Kidney glomerular epithelial cell (primary cell): ENCODE measurements around the gene FBLIM1.

ENCODE experiments used
- DNase-seq: peaks from one replicate; lab custom pipeline; 2025; lab: John Stamatoyannopoulos, UW

The FBLIM1 gene

DNA sequence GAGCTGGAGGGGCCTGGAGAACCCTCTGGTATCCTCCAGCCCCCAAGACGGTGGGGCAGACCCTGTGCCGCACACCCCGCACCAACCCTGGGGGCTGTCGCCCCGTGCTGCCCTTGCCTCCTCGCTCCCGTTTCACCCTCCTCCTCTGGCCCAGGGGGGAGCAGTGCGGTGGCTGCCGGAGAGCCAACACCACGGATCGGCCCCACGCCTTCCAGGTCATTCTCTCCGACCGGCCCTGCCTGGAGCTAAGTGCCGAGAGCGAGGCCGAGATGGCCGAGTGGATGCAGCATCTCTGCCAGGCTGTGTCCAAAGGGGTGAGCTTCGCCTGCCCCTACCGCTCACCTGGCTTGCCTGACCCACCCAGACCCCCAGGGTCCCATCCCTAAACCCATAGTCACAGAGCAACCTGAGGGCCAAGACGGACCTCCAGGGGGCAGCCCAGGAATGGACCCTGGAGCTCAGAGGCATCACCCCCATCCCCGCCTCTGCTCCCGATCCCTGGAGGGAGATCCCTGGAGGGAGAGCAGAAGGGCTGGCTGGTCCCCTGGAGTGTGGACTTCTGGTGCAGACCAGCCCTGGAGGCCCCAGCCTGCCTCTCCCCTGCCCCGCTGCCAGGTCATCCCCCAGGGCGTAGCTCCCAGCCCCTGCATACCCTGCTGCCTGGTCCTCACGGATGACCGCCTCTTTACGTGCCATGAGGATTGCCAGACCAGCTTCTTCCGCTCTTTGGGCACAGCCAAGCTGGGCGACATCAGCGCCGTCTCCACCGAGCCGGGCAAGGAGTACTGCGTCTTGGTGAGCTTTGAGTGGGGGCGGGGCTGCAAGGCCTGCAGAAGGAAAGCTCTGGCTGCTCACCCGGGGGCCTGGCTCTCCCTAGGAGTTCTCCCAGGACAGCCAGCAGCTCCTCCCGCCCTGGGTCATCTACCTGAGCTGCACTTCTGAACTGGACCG lies 26.6 kb upstream of the FBLIM1 start:
- DNase-seq = no peak

DNA sequence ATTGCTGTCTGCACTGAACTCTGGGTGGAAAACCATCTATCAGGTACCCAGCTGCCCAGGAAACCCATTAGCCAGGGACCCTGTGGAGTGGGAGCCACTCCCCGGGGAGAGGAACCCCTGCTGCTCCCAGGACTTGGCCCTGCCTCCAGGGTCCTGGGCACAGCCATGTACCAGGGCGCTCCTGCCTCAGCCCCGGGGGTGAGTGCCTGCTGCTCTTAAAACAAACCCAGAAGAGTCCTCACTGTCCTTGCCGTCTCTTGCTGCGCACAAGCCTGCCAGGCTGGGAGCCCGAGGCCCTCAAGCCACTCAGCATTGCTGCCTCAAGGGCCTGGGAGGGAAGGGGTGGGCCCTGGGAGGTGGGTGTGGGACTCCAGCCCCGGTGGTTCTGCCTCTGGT lies 25.9 kb upstream of the FBLIM1 start:
- no peak for DNase-seq

DNA sequence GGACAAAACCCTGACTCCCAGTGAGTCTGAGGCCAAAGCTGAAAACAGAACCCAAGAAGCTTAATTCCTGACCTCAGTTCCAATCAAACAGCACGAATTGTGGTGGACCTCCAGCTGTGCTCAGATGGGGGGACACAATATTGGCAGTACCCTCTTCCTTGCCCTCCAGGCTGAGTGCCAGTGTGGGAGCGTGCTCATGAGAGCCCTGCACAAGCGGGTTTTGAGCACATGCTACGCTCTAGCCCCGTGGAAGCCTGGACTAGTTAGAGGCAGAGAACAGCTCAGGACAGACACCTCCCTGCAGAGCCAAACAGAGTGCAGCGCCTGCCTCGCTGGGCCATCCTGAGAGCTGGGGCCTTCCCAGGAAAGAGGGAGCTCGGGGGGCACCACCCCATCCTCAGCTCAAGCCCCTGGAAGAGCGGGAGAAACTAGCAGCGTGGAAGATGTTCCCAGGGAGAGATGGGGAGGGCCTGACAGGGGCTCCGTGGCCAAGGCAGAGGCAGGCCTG lies 25.3 kb upstream of the FBLIM1 start:
- no peak for DNase-seq

DNA sequence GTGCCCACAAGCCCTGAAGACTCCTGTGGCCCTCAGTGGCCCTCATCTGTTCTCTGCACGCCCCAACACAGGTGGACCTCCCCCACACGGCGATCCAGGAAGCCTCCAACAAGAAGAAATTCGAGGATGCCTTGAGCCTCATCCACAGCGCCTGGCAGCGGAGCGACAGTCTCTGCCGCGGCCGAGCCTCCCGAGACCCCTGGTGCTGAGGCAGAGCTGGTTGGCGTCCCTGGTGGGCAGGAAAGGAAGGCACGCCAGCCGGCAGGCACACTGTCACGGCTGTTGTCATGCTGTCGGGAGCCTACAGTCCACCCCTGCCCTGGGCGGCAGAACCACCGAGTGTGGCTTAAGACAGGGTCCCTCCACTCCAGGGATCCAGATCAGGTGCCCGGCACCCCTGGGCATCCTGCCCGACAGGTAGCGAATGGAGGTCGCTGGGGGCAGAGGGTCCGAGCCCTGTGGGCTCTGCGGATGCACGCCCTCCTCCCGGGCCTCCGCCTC lies 24.8 kb upstream of the FBLIM1 start:
- no peak for DNase-seq

DNA sequence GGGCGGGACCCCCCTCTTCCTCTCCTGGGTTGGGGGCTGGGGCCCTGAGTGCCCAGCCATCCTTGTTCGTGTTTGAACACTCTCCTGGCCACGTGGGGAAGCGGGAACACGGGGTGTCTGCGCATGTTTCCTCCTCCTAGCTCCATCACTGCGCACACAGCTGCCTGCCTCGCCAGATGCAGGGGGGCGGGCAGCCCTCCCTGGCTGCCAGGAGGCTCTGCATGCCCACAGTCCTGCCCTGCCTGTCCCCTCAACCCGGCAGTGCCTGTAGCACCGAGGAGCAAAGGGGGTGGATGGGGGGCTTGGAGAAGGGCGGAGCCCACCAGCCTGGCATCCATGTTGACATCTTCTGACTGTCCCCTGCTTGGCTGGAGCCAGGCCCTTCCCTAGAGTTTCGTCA lies 24.3 kb upstream of the FBLIM1 start:
- no peak for DNase-seq

DNA sequence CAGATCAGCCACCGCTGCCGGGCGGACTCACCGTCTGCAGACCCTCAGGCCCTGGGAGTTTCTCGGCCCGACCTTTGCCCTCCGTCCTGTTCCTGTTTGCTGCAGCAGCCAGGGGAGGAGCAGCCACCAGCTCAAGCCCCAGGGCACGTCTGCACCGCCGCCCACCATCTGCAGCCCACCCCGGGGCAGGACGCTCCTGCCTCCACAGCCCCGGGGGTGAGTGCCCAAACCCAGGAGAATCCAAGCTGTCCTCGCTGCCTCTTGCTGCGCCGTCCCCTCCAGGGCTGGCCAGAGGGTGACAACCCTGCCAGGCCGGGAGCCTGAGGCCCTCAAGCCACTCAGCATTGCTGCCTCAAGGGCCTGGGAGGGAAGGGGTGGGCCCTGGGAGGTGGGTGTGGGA lies 23.7 kb upstream of the FBLIM1 start:
- no peak for DNase-seq

DNA sequence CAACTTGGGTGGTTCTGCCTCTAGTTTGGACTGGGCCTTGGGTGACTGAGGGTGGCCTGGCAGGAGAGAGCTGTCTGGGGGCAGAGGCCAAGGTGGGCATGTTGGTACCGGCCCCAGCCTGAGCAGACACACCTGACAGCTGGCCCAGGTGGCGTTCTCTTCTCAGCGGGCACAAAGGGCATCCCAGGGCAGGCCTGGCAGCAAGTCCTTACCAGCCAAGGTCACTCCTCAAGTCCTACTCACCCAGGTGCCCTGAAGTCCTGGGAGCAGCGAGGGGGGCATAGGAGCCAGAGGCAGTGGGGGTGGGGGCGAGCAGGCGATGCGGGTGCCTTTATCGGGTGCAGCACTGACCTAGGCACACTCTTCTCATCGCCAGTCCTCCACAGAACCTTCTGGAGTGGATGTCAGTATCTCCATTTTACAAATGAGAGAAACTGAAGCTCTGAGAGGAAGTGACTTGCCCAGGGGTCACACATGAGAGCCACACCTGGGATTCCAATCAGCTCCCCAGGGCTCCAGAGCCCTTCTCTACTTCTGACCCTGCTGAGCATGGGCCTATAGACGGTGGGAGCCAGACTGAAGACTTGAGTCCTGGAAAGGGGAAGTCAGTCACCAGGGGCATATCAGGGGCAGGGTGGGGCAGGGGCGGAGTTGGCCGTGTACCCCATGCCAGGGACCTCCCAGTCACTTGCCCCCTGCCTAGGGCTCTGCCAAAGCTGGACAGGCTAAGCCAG lies 23.1 kb upstream of the FBLIM1 start:
- no peak for DNase-seq

DNA sequence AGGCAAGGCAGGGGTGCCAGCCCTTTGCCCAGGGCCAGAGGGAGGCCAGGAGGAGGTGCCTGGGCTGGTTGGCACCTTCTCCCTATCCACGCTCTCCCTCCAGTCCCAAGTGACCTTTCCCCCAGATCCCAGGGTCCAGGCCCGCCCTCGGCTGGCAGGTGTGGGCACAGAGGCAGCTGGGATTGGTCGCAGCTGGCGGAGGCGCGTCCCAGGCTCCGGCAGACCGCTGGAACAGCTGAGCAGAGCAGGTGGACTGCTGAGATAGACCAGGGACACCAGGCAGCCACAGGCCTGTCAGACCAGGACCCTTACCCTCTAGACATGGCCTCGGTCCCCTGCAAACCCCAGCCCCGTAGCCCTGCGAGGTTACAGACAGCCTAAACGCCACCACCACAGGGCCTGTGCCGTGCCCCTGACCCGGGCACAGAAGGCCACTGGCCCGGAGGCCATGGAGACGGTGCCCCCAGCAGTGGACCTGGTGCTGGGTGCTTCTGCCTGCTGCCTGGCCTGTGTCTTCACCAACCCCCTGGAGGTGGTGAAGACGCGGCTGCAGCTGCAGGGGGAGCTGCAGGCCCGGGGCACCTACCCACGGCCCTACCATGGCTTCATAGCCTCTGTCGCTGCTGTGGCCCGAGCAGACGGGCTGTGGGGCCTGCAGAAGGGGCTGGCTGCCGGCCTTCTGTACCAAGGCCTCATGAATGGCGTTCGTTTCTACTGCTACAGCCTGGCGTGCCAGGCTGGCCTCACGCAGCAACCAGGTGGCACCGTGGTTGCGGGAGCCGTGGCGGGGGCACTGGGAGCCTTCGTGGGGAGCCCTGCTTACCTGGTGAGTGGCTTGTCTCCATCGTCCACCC lies 22.3 kb upstream of the FBLIM1 start, which contains the start of gene SLC25A34:
Gene SLC25A34, plus strand, starts transcription at position 221 of the 854 bp plus-strand sequence. Its CDS starts 228 bp downstream, at position 449.
- no peak for DNase-seq

DNA sequence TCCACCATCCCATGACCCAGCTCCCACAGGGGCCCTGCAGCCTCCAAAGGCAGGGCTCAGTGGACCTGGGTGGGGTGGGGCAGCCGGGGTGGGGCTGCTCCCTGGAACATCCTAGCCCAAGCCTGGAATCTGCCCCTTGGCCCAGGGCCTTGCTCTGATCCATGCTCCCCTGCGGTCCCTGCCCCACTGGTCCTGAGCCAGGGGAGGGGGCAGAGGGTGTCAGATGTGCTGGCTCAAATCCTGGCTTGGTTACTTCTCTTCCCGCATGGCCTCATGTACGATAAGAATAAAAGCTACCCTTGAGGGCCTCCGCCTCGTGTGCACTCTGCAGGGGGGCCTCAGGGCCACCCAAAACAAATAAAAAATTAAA lies 21.7 kb upstream of the FBLIM1 start:
- no peak for DNase-seq

DNA sequence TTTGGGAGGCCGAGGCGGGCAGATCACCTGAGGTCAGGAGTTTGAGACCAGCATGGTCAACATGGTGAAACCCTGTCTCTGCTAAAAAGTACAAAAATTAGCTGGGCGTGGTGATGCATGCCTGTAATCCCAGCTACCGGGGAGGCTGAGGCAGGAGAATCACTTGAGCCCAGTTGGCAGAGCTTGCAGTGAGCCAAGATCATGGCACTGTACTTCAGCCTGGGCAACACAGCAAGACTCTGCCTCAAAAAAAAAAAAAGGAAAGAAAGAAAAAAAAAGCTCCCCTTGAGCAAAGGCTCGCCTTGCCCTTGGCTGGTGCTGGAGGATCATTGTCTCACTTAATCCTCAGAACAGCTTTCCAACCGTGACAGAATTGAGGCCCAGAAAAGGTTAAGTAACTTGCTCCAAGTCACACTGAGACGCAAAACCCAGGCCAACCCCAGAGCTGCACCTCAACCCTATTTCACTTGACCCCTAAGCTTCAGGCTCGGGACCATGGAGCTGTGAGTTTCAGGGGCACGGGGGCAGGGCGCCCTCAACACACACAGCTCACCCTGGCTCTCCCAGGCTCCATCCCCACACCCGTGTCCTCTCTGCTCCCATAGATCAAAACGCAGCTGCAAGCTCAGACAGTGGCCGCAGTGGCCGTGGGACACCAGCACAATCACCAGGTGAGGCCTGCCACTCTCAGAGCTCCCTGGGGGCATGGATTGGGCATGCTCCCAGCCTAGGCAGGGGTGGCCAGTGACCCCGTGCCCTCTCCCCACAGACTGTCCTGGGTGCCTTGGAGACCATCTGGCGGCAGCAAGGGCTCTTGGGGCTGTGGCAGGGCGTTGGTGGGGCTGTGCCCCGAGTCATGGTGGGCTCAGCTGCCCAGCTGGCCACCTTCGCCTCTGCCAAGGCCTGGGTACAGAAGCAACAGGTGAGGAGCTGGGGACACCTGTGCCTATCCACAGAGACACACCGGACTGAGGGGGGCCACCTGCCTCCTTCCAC lies 21.0 kb upstream of the FBLIM1 start:
- DNase-seq = no peak

DNA sequence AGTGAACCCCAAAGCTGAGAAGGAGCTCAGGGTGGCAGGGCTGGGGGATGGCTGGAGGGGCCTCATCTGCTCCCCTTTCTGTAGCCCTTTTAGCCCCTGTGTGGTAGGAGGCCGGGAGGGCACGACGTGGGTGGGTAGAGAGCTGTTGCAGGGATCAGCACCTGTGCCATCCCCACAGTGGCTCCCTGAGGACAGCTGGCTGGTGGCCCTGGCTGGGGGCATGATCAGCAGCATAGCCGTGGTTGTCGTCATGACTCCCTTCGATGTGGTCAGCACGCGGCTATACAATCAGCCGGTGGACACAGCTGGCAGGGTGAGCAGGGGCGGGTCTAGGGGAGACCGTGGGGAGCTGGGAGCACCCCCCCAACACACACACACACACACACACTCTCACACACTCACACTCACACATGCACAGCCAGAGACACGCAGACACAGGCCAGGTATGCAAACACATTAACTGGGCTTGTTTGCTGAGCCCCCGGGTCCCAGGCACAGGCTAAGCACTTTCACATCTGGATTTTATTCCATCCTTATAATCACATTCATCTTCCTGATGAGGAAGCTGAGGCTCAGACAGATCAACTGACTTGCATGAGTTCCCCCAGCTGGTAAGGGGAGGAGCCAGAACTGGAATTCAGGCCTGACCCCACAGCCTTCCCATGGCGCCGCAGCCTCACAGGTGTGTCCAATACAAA lies 20.0 kb upstream of the FBLIM1 start:
- DNase-seq = no peak

DNA sequence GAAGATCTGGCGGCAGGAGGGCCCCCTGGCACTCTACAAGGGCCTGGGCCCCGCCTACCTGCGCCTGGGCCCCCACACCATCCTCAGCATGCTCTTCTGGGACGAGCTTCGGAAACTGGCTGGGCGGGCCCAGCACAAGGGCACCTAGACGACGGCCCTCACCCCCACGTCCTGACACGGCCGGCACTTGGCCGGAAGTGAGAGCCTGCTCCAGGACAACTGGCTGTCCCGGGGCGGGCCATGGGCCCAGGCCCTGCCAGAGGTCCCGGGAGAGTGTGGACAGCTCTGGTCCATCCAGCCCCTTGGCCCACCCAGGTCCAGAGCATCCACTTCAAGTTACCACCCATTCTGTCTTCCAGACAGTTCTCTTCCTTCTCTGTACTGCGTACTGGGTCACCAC lies 19.3 kb upstream of the FBLIM1 start:
- no peak for DNase-seq

DNA sequence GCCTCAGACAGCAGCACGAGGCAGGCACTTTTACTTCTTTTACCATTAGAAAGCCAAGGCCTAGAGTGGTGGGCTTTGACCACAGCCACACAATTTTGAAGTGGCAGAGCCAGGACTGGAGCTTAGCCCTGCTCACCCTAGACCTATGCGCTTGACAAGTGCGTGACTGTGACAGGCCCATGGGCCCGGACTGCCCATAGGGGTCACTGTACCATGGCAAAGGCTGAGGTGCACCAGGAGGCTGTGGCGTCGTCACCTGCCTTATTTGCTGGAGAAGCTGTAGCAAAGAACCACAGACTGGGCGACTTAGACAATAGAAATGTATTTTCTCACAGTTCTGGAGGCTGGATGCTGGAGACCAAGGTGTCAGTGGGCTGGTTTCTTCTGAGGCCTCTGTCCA lies 18.9 kb upstream of the FBLIM1 start:
- DNase-seq = no peak

DNA sequence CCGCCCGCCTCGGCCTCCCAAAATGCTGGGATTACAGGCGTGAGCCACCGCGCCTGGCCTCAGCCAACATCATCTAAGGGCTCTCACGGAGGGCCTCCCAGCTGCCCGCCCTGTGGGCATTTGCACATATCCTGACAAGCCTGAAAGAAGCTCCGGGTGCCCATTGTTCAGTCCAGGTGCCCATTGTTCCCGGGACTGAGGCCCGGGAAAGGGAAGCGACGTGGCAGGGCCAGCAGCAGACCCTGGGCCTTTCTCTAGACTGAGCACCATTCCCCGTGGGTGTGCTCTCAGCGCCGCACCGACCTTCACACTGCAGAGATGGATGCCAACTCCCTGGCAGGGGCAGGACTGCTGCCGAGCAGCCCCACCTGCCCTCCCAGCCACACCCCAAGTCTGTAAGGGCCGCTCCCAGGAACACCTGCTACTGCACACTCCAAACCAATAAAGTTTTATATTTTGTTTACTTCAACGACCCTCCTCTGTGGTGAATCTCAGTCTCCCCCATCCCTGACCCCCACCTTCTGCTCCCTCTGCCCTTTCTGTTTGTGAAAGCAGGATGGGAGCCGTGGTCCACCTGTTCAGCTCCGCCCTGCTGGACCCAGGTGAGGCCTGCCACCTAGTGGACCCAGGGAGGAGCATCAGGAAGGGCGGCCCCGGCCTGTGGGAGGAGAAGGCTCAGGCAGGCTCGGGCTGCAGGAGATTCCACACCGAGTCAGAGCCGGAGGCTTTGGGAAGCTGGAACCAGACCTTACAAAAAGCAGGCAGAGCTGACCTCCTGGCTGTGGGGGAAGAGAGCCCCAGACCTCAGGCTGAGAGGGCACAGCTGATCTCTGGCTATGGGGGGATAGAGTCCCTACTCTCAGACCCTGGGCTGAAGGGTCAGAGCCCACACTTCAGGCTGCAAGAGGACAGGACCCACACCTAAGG lies 17.4 kb upstream of the FBLIM1 start:
- peak; percentile 58 for DNase-seq

DNA sequence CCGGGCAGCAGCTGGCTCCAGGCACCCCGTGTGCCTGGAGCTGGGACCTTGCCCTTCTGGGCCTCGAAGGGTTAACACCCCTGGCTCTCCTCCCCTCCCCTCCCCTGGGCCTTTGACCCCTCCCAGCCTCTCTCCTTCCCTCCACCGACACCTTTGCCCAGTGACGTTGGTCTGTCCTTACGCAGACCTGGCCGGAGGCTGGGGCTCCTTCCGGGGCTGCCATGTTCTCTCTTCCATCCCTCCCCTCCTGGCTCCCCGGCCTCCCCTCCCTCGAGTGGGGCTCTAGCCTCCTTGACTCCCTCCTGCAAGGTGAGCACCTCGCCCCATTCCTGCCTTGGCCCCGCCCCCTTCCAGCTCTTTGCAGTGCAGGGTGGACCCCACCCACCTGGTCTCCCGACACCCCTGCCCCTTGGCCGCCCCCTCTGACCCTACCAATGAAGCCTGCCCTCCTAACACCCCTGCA lies 16.2 kb upstream of the FBLIM1 start, which contains the start of gene TMEM82:
Gene TMEM82, plus strand, starts transcription at position 161 of the 463 bp plus-strand sequence. Its CDS starts 61 bp downstream, at position 222.
- DNase-seq = no peak

DNA sequence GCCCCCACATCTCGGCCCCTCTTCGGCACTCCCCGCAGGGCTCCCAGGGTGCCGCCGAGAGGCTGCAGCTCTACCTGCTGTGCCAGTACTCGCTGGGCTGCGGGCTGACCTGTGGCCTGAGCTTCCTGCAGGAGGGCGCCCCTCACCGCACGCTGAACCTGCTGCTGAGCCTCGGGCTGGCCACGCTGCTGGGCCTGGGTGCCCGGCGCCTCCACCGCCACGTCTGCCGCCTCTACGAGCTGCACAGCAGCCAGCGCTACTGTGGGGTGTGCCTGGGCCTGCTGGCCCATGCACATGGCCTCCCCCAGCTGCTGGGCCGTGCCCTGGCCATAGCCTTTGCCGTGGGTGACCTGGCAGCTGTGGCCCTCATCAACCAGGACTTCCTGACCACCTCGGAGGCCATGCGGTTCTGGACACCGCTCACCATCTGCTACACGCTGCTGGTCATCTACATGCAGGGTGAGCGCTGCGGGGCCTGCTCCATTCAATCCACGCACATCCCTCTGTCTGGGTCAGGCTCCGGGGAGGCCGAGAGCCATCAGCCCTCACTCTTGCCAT lies 14.4 kb upstream of the FBLIM1 start:
- DNase-seq = no peak

DNA sequence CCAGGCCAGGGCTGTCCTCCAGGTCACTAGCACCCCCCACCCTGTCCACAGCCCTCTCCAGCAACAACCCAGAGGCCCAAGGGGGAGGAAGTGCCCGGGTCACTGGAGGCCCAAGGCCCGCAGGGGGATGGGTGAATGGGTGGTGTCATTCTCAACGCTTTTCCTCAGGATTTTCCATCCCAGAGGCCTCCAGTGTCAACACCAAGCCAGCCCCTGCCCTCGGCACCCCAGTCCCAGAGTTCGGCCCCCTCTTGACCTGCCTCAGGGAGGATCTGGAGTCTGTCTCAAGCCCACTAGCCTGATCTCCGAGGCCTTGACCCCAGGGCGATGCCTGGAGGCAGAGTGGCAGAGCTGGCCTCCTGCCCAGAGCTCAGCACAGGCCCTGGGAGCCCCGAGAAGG lies 11.2 kb upstream of the FBLIM1 start:
- DNase-seq = no peak

DNA sequence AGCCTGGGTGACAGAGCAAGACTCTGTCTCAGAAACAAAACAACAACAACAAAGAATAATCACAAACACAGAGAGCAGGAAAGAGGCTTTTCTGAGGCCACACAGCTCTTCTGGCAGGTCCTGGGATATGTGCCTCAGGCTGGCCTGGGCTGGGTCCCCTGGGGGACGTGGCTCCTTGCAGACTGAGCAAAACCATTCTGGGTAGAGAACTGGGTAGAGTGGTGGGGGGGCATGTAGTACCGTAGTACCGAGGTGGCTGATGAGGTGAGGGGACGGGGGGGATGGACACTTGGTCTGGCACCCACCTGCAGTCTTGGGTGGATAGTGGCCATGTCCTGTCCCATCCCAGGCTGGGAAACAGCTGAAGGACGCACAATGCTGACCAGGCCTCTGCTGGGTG lies 10.3 kb upstream of the FBLIM1 start:
- DNase-seq = no peak
